ENCODE data around the gene RERE.

Gene RERE

DNA sequence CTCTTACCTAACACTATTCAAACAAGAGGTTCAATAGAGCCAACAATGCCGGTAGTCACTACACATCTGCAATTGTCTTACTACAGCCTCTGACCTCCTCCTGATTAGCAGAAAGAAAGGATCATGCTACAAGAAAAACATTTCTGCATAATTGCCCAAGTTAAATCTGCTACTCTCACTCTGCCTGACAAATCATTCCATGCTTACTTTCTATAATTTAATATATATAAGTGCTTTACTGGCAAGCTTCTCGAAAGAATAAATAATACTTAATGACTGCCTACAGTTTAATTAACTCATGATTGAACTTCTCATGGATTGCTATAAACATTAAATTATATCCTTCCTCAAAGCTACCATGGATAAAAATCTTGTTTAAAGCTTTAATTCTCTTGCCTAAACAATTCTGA, 343.5 kb downstream of the RERE start (continued):
- peak; percentile 91 for TF ChIP-seq GFI1B (tag by site-specific recombination; IDR thresholded peaks at IDR 0.05)
- TF ChIP-seq, protein P1, sequence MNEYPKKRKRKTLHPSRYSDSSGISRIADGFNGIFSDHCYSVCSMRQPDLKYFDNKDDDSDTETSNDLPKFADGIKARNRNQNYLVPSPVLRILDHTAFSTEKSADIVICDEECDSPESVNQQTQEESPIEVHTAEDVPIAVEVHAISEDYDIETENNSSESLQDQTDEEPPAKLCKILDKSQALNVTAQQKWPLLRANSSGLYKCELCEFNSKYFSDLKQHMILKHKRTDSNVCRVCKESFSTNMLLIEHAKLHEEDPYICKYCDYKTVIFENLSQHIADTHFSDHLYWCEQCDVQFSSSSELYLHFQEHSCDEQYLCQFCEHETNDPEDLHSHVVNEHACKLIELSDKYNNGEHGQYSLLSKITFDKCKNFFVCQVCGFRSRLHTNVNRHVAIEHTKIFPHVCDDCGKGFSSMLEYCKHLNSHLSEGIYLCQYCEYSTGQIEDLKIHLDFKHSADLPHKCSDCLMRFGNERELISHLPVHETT (tag by site-specific recombination; IDR thresholded peaks at IDR 0.05), result 0 out of 2 replicates have a peak, but pooled peaks have one; percentile 18
- TF ChIP-seq OSR2 (tag by site-specific recombination; IDR thresholded peaks at IDR 0.05), result peak; percentile 90
- no peak for TF ChIP-seq ZSCAN16 (tag by site-specific recombination; IDR thresholded peaks at IDR 0.05)
- TF ChIP-seq ZXDB (tag by site-specific recombination; IDR thresholded peaks at IDR 0.05), result peak; percentile 63
- peak; percentile 83 for TF ChIP-seq WT1 (tag by site-specific recombination; IDR thresholded peaks at IDR 0.05)
- TF ChIP-seq RBAK (tag by site-specific recombination; IDR thresholded peaks at IDR 0.05), result no peak
- no peak for TF ChIP-seq ZNF777 (tag by site-specific recombination; IDR thresholded peaks at IDR 0.05; ENCODE audit: borderline replicate concordance)
- TF ChIP-seq, protein P2, sequence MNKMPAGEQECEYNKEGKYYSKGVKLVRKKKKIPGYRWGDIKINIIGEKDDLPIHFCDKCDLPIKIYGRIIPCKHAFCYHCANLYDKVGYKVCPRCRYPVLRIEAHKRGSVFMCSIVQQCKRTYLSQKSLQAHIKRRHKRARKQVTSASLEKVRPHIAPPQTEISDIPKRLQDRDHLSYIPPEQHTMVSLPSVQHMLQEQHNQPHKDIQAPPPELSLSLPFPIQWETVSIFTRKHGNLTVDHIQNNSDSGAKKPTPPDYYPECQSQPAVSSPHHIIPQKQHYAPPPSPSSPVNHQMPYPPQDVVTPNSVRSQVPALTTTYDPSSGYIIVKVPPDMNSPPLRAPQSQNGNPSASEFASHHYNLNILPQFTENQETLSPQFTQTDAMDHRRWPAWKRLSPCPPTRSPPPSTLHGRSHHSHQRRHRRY (tag by site-specific recombination; IDR thresholded peaks at IDR 0.05), result no peak
- TF ChIP-seq, protein P3, sequence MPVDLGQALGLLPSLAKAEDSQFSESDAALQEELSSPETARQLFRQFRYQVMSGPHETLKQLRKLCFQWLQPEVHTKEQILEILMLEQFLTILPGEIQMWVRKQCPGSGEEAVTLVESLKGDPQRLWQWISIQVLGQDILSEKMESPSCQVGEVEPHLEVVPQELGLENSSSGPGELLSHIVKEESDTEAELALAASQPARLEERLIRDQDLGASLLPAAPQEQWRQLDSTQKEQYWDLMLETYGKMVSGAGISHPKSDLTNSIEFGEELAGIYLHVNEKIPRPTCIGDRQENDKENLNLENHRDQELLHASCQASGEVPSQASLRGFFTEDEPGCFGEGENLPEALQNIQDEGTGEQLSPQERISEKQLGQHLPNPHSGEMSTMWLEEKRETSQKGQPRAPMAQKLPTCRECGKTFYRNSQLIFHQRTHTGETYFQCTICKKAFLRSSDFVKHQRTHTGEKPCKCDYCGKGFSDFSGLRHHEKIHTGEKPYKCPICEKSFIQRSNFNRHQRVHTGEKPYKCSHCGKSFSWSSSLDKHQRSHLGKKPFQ (tag by site-specific recombination; IDR thresholded peaks at IDR 0.05), result 0 out of 2 replicates have a peak, but pooled peaks have one; percentile 46
- TF ChIP-seq KLF1 (tag by site-specific recombination; IDR thresholded peaks at IDR 0.05), result peak; percentile 26; the same call in 1 of the 2 replicates
- TF ChIP-seq SETDB1 (IDR thresholded peaks at IDR 0.05; ENCODE audit: insufficient read length, low read length), result no peak
- TF ChIP-seq, protein P4, sequence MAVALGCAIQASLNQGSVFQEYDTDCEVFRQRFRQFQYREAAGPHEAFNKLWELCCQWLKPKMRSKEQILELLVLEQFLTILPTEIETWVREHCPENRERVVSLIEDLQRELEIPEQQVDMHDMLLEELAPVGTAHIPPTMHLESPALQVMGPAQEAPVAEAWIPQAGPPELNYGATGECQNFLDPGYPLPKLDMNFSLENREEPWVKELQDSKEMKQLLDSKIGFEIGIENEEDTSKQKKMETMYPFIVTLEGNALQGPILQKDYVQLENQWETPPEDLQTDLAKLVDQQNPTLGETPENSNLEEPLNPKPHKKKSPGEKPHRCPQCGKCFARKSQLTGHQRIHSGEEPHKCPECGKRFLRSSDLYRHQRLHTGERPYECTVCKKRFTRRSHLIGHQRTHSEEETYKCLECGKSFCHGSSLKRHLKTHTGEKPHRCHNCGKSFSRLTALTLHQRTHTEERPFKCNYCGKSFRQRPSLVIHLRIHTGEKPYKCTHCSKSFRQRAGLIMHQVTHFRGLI (tag by site-specific recombination; IDR thresholded peaks at IDR 0.05), result peak; percentile 15; the same call in 1 of the 2 replicates
- TF ChIP-seq, protein P5, sequence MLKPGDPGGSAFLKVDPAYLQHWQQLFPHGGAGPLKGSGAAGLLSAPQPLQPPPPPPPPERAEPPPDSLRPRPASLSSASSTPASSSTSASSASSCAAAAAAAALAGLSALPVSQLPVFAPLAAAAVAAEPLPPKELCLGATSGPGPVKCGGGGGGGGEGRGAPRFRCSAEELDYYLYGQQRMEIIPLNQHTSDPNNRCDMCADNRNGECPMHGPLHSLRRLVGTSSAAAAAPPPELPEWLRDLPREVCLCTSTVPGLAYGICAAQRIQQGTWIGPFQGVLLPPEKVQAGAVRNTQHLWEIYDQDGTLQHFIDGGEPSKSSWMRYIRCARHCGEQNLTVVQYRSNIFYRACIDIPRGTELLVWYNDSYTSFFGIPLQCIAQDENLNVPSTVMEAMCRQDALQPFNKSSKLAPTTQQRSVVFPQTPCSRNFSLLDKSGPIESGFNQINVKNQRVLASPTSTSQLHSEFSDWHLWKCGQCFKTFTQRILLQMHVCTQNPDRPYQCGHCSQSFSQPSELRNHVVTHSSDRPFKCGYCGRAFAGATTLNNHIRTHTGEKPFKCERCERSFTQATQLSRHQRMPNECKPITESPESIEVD (tag by site-specific recombination; IDR thresholded peaks at IDR 0.05), result peak; percentile 93
- TF ChIP-seq ZNF335 (tag by site-specific recombination; conservative IDR thresholded peaks at IDR 0.05), result no peak
- peak; percentile 62 for TF ChIP-seq ZBTB17 (tag by site-specific recombination; IDR thresholded peaks at IDR 0.05)
- no peak for TF ChIP-seq ZFP3 (tag by site-specific recombination; IDR thresholded peaks at IDR 0.05; ENCODE audit: low read depth)
- TF ChIP-seq ZNF747 (tag by site-specific recombination; IDR thresholded peaks at IDR 0.05), result no peak
- peak; percentile 46 for TF ChIP-seq ZEB2 (tag by site-specific recombination; IDR thresholded peaks at IDR 0.05)
- TF ChIP-seq ZNF24 (tag by site-specific recombination; IDR thresholded peaks at IDR 0.05), result peak; percentile 35; the same call in 1 of the 2 replicates
- TF ChIP-seq OVOL3 (tag by site-specific recombination; IDR thresholded peaks at IDR 0.05), result peak; percentile 74

Data from HEK293 (cell line).